GM23338 (cell line): ENCODE measurements around the gene MTMR3. TPM values are rescaled to one million over a fixed set of nuclear protein-coding genes. Genes with fewer than 3 reads are reported as not detected.

Experiments used
- ATAC-seq: fragments of 200-7000 bp; cut with Tn5 transposase; 3 replicates; pipeline ENCODE4 v1.9.1; 2020
- DNase-seq: peaks from one replicate; pipeline ENCODE4 v3.0.0-alpha.2; 2015; ENCODE audit warnings: low spot score
- H2AFZ ChIP-seq: fragments of 200-600 bp; sonication (generic); 2 replicates; pipeline ENCODE4 v1.8.0; 2016; ENCODE audit warnings: antibody characterized with exemption, mild to moderate bottlenecking, moderate library complexity
- H3F3A ChIP-seq: fragments of 200-600 bp; sonication (generic); replicated peaks from 2 replicates; pipeline ENCODE4 v1.8.0; 2017; ENCODE audit warnings: antibody characterized with exemption, mixed run types, low read depth
- H3K27ac ChIP-seq: fragments of 200-600 bp; sonication (generic); 2 replicates; pipeline ENCODE4 v1.6.1; 2016; ENCODE audit warnings: low read depth
- H3K27me3 ChIP-seq: fragments of 200-600 bp; sonication (generic); 2 replicates; pipeline ENCODE4 v1.8.0; 2016; ENCODE audit warnings: mild to moderate bottlenecking, mixed run types, moderate library complexity; ENCODE audit not compliant: insufficient read depth
- H3K36me3 ChIP-seq: fragments of 200-600 bp; sonication (generic); 2 replicates; pipeline ENCODE4 v1.8.0; 2016; ENCODE audit warnings: mild to moderate bottlenecking; ENCODE audit not compliant: insufficient read depth
- H3K4me1 ChIP-seq: fragments of 200-600 bp; sonication (generic); 2 replicates; pipeline ENCODE4 v1.8.0; 2016; ENCODE audit warnings: mild to moderate bottlenecking, moderate library complexity; ENCODE audit not compliant: insufficient read depth
- H3K4me2 ChIP-seq: fragments of 200-600 bp; sonication (generic); 2 replicates; pipeline ENCODE4 v1.7.1; 2017; ENCODE audit warnings: mixed run types
- H3K4me3 ChIP-seq: fragments of 200-600 bp; sonication (generic); 2 replicates; pipeline ENCODE4 v1.6.1; 2016; ENCODE audit warnings: mixed run types
- H3K79me2 ChIP-seq: fragments of 200-600 bp; sonication (generic); replicated peaks from 2 replicates; pipeline ENCODE4 v1.8.0; 2017; ENCODE audit warnings: mild to moderate bottlenecking; ENCODE audit not compliant: insufficient read depth
- H3K9me2 ChIP-seq: fragments of 200-600 bp; sonication (generic); 2 replicates; pipeline ENCODE4 v1.8.0; 2017; ENCODE audit not compliant: insufficient read depth
- H4K20me1 ChIP-seq: fragments of 200-600 bp; sonication (generic); replicated peaks from 2 replicates; pipeline ENCODE4 v1.8.0; 2017; ENCODE audit warnings: mild to moderate bottlenecking; ENCODE audit not compliant: insufficient read depth
- H3K27ac Mint-ChIP-seq: 2 replicates; pipeline ENCODE4 v1.8.0; 2020; ENCODE audit warnings: inconsistent platforms, mild to moderate bottlenecking, moderate library complexity, mixed read lengths
- H3K27me3 Mint-ChIP-seq: 3 replicates; pipeline ENCODE4 v1.8.0; 2022; ENCODE audit warnings: low read depth, mild to moderate bottlenecking, moderate library complexity, mixed read lengths, inconsistent platforms; ENCODE audit not compliant: insufficient read depth, poor library complexity
- H3K36me3 Mint-ChIP-seq: 3 replicates; pipeline ENCODE4 v1.8.0; 2021; ENCODE audit warnings: low read depth, mild to moderate bottlenecking, inconsistent platforms, moderate library complexity, mixed read lengths
- H3K4me1 Mint-ChIP-seq: 3 replicates; pipeline ENCODE4 v1.8.0; 2020; ENCODE audit warnings: mild to moderate bottlenecking, inconsistent platforms, mixed read lengths
- H3K4me3 Mint-ChIP-seq: 3 replicates; pipeline ENCODE4 v1.8.0; 2021; ENCODE audit warnings: moderate library complexity, mild to moderate bottlenecking, inconsistent platforms, mixed read lengths
- H3K9me3 Mint-ChIP-seq: 3 replicates; pipeline ENCODE4 v1.8.0; 2020; ENCODE audit warnings: moderate library complexity, mild to moderate bottlenecking, inconsistent platforms, mixed read lengths
- CREB1 ChIP-seq: fragments of 250-450 bp; sonication (Bioruptor Pico); IDR thresholded peaks from 2 replicates; pipeline ENCODE4 v1.5.0; 2020; ENCODE audit warnings: low read depth, mild to moderate bottlenecking, moderate library complexity
- ETS1 ChIP-seq: IDR thresholded peaks from 2 replicates; pipeline ENCODE4 v1.6.1; 2016; ENCODE audit warnings: antibody characterized with exemption
- EZH2 ChIP-seq: fragments of 200-600 bp; sonication (generic); IDR thresholded peaks from one replicate; pipeline ENCODE4 v1.8.0; 2017; ENCODE audit warnings: antibody characterized with exemption, mild to moderate bottlenecking, low read depth; ENCODE audit not compliant: unreplicated experiment
- JUNB ChIP-seq: IDR thresholded peaks from one replicate; pipeline ENCODE4 v1.6.1; 2016; ENCODE audit warnings: antibody characterized with exemption; ENCODE audit not compliant: unreplicated experiment
- POLR2AphosphoS5 ChIP-seq: IDR thresholded peaks from 2 replicates; pipeline ENCODE4 v1.6.1; 2016; ENCODE audit warnings: antibody characterized with exemption, low read depth
- REST ChIP-seq: IDR thresholded peaks from one replicate; pipeline ENCODE4 v1.6.1; 2018; ENCODE audit warnings: antibody characterized with exemption; ENCODE audit not compliant: unreplicated experiment
- STAT1 ChIP-seq: IDR thresholded peaks from one replicate; pipeline ENCODE4 v1.6.1; 2016; ENCODE audit warnings: antibody characterized with exemption; ENCODE audit not compliant: unreplicated experiment
- ZNF114 ChIP-seq: fragments of 250-450 bp; sonication (Bioruptor Pico); IDR thresholded peaks from 2 replicates; pipeline ENCODE4 v1.5.0; 2020; ENCODE audit warnings: mild to moderate bottlenecking, moderate library complexity
- polyA plus RNA-seq: library from polyadenylated mRNA; unstranded; fragments of >200 nt; fragmentation: Nextera tagmentation; extraction: Ambion mirVana; gene quantifications from 2 replicates; pipeline ENCODE4 v1.2.1, GENCODE V29; 2016
- total RNA-seq: library from RNA; depleted of rRNA; stranded (reverse); fragments of >200 nt; shearing (Covaris generic); gene quantifications from 2 replicates; pipeline ENCODE4 v1.2.3, GENCODE V29; 2014

Gene MTMR3
- total and polyA plus RNA-seq, 2 experiments from 2014 or later, result 5.2 to 27.4 TPM

- no peak overlapping the region for H3K27ac Mint-ChIP-seq
- Histone ChIP-seq H3K27me3 (no peaks in the 10 kb centered on the region), H3K4me3 (no peak overlapping the region), H2AFZ (no peak overlapping the region), H3K27ac (no peak overlapping the region), H4K20me1 (no peaks in the 10 kb centered on the region), H3K4me1 (peaks cover 6% of the 10 kb centered on the region), H3K9me2 (no peaks in the 10 kb centered on the region), H3K79me2 (no peaks in the 10 kb centered on the region), H3K36me3 (no peaks in the 10 kb centered on the region), H3K4me2 (no peak overlapping the region), H3F3A (no peaks in the 10 kb centered on the region)
- H3K4me1 Mint-ChIP-seq, result peaks cover 19% of the 10 kb centered on the region
- H3K27me3 Mint-ChIP-seq, result peaks cover 4% of the 10 kb centered on the region
- H3K36me3 Mint-ChIP-seq, result no peaks in the 10 kb centered on the region
- DNase-seq (no peak), ATAC-seq (no peak)
- no peak overlapping the region for H3K4me3 Mint-ChIP-seq
- no peaks in the 10 kb centered on the region; the same call in 2 of the 3 replicates for H3K9me3 Mint-ChIP-seq
- TF ChIP-seq ETS1 (no peak), EZH2 (no peak), POLR2AphosphoS5 (no peak), ZNF114 (CRISPR knock-in tag) (no peak)
These were observed 15.1 kb upstream of the MTMR3 start for GRCh38 chr22:29867851-29868250.

- no peaks in the 10 kb centered on the region for H3K36me3 ChIP-seq
- H3K4me3 Mint-ChIP-seq, result no peak overlapping the region
- no peak overlapping the region for H3K27ac Mint-ChIP-seq
- no peak overlapping the region for H3K4me2 ChIP-seq
- H3K36me3 Mint-ChIP-seq, result no peaks in the 10 kb centered on the region
- no peaks in the 10 kb centered on the region for H3K27me3 ChIP-seq
- H3K9me3 Mint-ChIP-seq, result no peaks in the 10 kb centered on the region; the same call in 2 of the 3 replicates
- H3K4me1 ChIP-seq, result peaks cover 6% of the 10 kb centered on the region
- H3K79me2 ChIP-seq, result no peaks in the 10 kb centered on the region
- H3K4me1 Mint-ChIP-seq, result peaks cover 19% of the 10 kb centered on the region
- no peaks in the 10 kb centered on the region for H4K20me1 ChIP-seq
- TF ChIP-seq CREB1 (CRISPR knock-in tag) (no peak), STAT1 (no peak), JUNB (no peak), REST (no peak), ETS1 (no peak)
- ATAC-seq (no peak), DNase-seq (no peak)
- no peak overlapping the region for H3K4me3 ChIP-seq
- H2AFZ ChIP-seq, result peak overlapping the region; percentile 92; the same call in 1 of the 2 replicates
- H3K27me3 Mint-ChIP-seq, result peaks cover 2% of the 10 kb centered on the region
- no peaks in the 10 kb centered on the region for H3K9me2 ChIP-seq
- no peak overlapping the region for H3K27ac ChIP-seq
- H3F3A ChIP-seq, result no peaks in the 10 kb centered on the region
These were observed 12.4 kb upstream of the MTMR3 start for GRCh38 chr22:29870574-29870973.
